Fibroblast of peridontal ligament (primary cell): Measurements from ENCODE around the gene PLA2G2A.
A peak's percentile ranks its signal among the peaks of the same experiment; 100 is the strongest.

ENCODE experiments used
- DNase-seq: peaks from one replicate; pipeline ENCODE4 v3.0.0-alpha.2; 2010; ENCODE audit errors: extremely low read depth

The PLA2G2A gene

GRCh38 chr1:19973616-19974015, 5.8 kb downstream of the PLA2G2A start:
- DNase-seq, result no peak

GRCh38 chr1:19971664-19972063, 7.8 kb downstream of the PLA2G2A start:
- DNase-seq, result no peak

GRCh38 chr1:19969898-19970660, 9.3 kb downstream of the PLA2G2A start:
- DNase-seq, result no peak

- DNase-seq, result peak; percentile 2
Observed at GRCh38 chr1:19967808-19968207, 11.6 kb downstream of the PLA2G2A start.

- DNase-seq, result no peak
Observed at GRCh38 chr1:19964542-19964941, 14.9 kb downstream of the PLA2G2A start.

GRCh38 chr1:19963636-19964035, 15.8 kb downstream of the PLA2G2A start:
- no peak for DNase-seq

GRCh38 chr1:19960591-19960990, 18.8 kb downstream of the PLA2G2A start:
- DNase-seq, result no peak

- DNase-seq, result no peak
Observed at GRCh38 chr1:19957779-19958178, 21.6 kb downstream of the PLA2G2A start.

- no peak for DNase-seq
Observed at GRCh38 chr1:19955534-19956170, 23.8 kb downstream of the PLA2G2A start.

- DNase-seq, result no peak
Observed at GRCh38 chr1:19954059-19954458, 25.4 kb downstream of the PLA2G2A start.

GRCh38 chr1:19949016-19949415, 30.4 kb downstream of the PLA2G2A start:
- peak; percentile 57 for DNase-seq

- no peak for DNase-seq
Observed at GRCh38 chr1:19946971-19947370, 32.4 kb downstream of the PLA2G2A start.

- DNase-seq, result no peak
Observed at GRCh38 chr1:19946331-19946751, 33.1 kb downstream of the PLA2G2A start.

- no peak for DNase-seq
Observed at GRCh38 chr1:19945914-19946313, 33.5 kb downstream of the PLA2G2A start.

GRCh38 chr1:19942657-19943056, 36.8 kb downstream of the PLA2G2A start:
- no peak for DNase-seq

GRCh38 chr1:19942088-19942487, 37.3 kb downstream of the PLA2G2A start:
- peak; percentile 4 for DNase-seq

- no peak for DNase-seq
Observed at GRCh38 chr1:19941206-19941568, 38.2 kb downstream of the PLA2G2A start.

- DNase-seq, result no peak
Observed at GRCh38 chr1:19940486-19941205, 38.8 kb downstream of the PLA2G2A start.

GRCh38 chr1:19938472-19938871, 40.9 kb downstream of the PLA2G2A start:
- DNase-seq, result no peak

- DNase-seq, result no peak
Observed at GRCh38 chr1:19936061-19936750, 43.2 kb downstream of the PLA2G2A start.

- DNase-seq, result no peak
Observed at GRCh38 chr1:19934336-19934735, 45.1 kb downstream of the PLA2G2A start.

GRCh38 chr1:19932866-19933265, 46.6 kb downstream of the PLA2G2A start:
- DNase-seq, result no peak
